ENCODE data around the gene SH2D3C.

Gene SH2D3C

GRCh38 chr9:127739614-127740330 lies 38.7 kb downstream of the SH2D3C start:
- peak; percentile 43 to 75 for DNase-seq

GRCh38 chr9:127738666-127739065 lies 39.8 kb downstream of the SH2D3C start:
- DNase-seq = no peak

GRCh38 chr9:127735530-127736185 lies 42.8 kb downstream of the SH2D3C start:
- no peak for DNase-seq

DNA sequence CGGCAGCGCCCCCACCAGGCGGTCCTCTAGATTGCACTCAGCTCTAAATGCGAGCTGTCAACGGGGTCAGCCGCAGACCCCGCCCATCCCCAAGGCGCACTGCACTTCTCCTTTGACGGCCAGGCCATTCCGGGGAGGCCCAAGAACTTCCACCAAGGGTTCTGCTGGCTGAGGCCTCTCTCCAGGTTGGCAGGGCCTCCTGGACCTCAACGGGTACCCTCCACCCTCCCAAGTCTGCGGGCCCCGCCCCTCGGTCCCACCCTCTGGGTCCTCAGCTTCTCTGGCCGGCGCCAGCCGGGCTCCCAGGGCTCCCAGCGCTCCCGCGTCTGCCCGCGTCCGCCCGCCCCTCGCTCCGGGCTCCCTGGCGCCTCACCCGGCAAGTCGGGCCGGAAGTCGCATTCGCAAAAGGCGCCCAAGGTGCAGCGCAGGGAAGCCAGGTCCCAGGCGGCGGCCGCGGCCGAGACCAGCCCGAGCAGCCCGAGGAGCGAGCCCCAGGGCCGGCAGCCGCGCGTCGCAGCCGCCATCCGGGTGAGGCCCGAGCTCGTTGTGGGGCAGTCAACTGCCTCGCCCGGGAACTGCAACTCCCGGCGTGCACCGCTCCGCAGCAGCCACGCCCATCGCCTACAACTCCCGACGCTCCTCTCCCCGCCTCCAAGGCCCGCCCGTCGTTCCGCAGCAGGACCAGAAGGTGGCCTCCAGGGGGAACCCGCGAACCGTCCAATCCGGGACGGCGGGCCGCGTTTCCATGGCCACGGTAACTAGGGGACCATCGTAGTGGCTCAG lies 43.5 kb downstream of the SH2D3C start, which contains the start of gene TOR2A:
TOR2A (minus strand) TSS at position 548 of the 783 bp plus-strand sequence; CDS start at position 524, 24 bp downstream.
- DNase-seq = peak; percentile 97 to 98

DNA sequence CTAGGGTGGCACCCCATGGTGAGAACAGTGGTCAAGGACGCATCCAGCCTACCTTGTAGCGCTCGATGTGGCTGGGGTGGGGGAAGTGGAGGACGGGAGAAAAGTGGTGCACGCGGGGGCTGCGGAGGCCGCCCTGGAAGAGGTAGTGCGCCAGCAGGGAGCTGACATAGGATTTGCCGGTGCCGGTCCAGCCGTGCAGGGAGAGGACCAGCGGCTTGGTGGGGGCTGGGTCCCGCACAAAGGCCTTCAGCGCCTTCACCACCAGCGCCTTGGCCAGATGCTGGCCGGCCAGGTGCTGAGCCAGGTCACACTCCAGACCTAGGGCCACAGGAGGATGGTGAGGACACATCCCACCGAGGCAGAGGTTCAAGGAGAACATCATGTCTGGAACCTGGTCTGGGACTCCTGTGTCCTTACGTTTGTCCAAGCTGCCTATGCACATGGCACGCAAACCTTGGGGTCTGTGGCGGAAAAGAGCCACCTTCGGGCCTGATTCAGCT lies 44.2 kb downstream of the SH2D3C start:
- no peak for DNase-seq

GRCh38 chr9:127733614-127734013 lies 44.9 kb downstream of the SH2D3C start:
- DNase-seq = peak; percentile 44 to 54

DNA sequence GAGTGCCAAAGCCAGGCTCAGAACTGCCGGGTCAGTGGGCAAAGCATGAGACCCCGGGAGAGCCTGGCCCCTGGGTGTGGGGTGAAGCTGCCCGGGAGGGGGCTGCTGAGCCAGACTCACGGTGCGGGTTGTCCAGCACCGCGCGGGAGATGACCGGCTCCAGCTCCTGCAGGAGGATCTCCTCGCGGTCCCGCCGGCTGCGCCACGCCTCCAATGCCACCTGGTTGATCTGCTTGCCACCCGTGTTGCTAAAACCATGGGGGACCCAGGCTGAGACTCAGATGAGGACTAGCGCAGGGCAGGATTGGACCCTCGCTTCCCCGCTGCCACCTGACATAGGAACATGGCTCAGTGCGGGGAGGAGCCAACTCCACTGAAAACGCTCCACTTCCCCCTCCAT lies 46.0 kb downstream of the SH2D3C start:
- no peak for DNase-seq

DNA sequence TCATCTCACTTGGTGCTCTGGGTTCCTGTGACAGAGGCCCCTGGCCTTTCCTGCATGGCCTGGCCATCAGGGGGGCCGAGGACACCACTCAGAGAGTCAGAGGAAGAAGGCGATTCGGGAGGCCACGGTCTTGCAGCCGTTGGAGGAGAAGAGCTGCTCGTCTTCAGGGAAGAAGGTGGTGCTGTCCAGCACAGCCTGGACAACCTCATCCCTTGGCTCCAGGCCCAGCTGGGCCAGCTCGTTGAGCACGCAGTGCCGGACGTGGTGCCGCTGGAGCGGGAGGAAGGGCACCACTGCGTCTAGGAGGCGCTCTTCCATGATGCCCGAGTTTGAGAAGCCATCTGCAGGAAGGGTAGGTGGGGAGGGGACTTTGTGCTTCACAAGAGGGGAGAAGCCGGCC lies 46.5 kb downstream of the SH2D3C start:
- DNase-seq = no peak

GRCh38 chr9:127730799-127731410 lies 47.6 kb downstream of the SH2D3C start:
- no peak for DNase-seq

DNA sequence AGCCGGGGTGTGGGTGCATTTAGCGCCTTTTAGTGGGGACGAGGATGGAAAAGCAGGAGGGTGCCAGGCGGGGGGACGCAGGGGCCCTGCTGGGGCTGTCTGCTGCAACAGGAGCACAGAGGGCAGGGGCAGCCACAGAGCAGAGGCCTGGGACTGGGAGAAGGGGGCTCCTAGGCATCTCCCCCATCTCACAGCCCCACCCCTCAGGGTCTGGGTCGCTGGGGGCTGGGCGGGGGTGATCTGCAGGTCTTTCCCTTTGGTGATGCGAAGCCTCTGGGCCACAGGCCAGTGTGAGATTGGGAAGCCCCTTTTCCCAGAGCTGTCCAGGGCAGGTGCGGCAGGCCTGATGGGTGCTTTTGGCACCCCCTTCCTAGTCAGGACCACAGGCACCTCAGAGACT lies 48.2 kb downstream of the SH2D3C start:
- no peak for DNase-seq

DNA sequence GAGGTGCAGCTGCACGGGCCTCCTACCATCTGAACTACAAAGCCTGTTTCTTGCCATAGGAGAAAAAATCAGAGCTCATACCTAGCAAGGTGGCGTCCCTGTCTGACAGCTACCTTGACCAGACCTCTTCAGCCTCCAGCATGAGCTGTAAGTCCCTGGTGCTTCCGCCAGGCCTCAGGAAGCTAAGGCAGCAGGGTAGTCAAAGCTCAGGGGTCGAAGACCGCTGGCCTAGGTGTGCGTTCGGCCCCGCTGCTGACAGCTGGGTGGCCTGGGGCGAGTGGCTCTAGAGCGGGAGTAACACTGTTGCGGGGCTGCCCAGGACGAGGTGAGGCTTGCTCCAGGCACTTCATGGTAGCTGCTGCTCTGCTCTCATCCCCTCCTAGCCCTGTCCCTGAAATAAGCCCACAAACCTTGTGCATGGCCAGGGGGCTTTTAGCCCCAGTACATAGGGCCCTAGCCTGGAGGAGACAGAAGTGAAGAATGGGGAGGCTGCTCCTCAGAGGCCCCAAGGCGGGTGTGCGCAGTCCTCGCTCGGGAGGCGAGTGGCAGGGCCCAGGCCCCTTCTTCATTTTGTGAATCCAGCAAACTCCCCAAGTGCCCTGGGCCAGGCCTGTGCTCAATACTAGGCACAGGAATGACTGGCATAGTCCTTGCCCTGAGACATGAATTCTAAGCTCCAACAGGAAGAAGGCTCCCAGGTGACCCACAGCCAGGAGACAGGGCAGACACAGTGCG lies 48.8 kb downstream of the SH2D3C start:
- DNase-seq = no peak

- no peak for DNase-seq
Measured at GRCh38 chr9:127728808-127729207, 49.7 kb downstream of the SH2D3C start.

DNA sequence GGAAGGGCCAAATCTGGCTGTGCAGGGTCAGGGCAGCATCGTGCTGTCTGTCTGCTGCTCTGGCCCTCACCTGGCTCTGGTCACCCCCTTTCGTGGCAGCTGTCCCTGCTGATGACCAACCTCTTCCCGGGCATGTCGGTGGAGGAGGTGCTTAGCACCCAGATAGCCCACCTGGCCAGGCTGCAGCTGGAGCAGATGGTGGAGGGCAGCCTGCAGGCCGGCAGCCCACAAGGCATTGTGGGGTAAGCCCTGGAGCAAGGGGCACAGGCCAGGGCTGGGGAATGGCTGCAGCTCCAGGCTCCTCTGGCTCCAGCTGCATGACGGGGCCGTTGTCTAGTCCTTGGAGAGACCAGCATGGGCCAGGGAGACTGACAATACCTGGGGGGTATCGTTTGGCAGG lies 51.6 kb downstream of the SH2D3C start:
- DNase-seq = no peak

GRCh38 chr9:127724012-127724411 lies 54.5 kb downstream of the SH2D3C start:
- no peak for DNase-seq

DNA sequence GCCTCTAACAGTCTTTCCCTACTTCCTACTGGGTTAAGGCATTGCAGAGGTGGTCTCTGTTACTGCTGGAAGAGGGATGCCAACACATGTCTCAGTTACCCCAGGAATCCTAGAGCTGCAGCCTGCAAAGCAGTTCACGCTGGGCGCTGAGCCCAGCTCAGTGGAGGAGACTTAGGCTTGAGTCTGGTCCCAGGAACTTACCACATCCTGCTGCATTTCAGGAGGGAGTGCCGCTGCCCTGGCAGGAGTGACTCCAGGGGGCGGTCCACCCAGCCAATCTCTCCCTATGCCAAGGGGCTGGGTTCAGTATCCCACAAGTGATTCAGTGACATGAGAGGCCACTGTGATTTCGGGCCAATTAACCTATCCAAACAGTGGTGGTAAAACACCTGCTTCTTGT lies 55.0 kb downstream of the SH2D3C start:
- no peak for DNase-seq

DNA sequence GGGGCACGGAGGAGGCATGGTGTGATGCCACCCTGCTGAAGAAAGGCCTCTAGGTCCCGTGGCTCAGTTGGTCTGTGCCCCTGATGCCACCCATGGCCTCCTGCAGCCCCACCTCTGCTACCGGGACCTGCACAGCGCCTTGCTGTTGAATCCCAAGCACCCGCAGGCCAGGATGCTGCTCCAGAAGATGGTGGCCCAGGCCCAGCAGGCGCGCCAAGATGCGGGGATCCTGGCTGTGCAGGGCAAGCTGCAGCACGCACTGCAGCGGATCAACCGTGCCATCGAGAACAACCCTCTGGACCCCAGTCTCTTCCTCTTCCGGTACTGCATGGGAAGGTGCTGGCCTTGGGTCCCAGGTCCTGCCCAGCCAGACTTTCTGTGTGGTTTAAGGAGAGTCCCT lies 55.5 kb downstream of the SH2D3C start:
- DNase-seq = no peak

- DNase-seq = no peak
Measured at GRCh38 chr9:127722055-127722745, 56.3 kb downstream of the SH2D3C start.

DNA sequence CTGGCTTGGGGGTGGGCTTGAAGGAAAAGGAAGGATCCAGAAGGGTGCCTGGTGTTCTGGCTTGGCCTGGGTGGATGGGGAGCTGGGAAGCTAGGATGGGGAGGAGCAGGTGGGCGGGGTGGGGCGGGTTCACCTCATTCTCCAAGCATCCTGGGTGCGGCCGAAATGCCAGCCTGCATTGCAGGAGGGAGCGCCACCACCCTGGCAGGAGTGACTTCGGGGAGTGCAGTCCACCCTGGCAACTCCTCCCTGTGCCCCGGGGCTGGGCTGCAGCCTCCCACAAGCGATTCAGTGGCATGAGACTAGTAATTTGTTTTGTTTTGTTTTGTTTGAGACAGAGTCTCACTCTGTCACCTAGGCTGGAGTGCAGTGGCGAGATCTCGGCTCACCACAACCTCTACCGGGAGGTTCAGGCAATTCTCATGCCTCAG lies 57.1 kb downstream of the SH2D3C start:
- no peak for DNase-seq

GRCh38 chr9:127720865-127721227 lies 57.6 kb downstream of the SH2D3C start:
- no peak for DNase-seq

DNA sequence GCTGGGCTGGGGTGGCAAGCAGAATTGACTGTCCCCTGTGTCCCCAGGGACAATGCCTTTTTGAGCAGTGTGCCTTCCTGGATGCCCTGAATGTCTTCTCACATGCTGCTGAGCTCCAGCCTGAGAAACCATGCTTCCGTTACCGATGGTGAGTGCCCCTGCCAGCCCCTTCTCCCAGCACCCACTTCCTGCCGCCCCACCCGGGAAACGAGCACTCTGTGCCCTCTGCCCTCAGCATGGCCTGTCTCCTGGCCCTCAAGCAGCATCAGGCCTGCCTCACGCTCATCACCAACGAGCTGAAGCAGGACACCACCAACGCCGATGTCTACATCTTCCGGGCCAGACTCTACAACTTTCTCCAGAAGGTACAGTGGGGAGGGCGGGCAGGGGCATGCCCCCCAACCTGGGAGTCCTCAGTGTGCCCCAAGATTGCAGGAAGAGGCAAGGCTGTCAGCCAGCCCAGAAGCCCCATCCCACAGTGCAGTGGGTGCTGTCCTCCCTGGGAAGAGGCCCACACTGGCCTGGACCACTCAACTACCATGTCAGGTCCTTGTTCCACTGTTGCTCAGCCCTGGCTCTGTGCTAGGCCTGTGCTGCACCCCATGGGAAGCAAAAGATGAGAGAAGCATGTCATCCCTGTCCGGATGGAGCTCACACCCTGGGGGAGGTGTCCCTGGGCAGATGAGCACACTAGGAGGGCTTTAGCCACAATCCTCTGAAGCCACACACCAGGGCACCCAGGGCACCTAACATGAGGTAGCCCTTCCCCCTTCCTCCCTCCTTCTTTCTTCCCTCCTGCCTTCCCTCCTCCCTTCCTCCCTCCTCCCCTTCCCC lies 58.2 kb downstream of the SH2D3C start:
- no peak for DNase-seq

- no peak for DNase-seq
Measured at GRCh38 chr9:127717766-127718165, 60.7 kb downstream of the SH2D3C start.

All from inflammatory macrophage (primary cell).